Body of pancreas (tissue), 4 donors: ENCODE data around the gene RAB13. TPM values are rescaled to one million over a fixed set of nuclear protein-coding genes. Genes with fewer than 3 reads are reported as not detected.
A peak's percentile ranks its signal among the peaks of the same experiment; 100 is the strongest.

ENCODE experiments used
- ATAC-seq: fragments of 150-250 bp; one replicate; pipeline ENCODE4 v1.9.1; 2016
- DNase-seq, 4 donors: peaks; one replicate each; pipeline ENCODE4 v3.0.0-alpha.2; 2019
- H3K27ac ChIP-seq, 4 donors: fragments of 200-600 bp; sonication (generic); 1 replicate in 3 of 4; 2 replicates in 1 of 4; pipeline versions ENCODE4 v1.5.1 to v1.6.1; 2016 to 2019; ENCODE audit warnings: mild to moderate bottlenecking in 1 of 4, mixed read lengths in 1 of 4, moderate library complexity in 1 of 4
- H3K27me3 ChIP-seq, 2 donors: fragments of 200-600 bp; sonication (generic); one replicate each; pipeline ENCODE4 v1.6.0; 2016; ENCODE audit warnings: mild to moderate bottlenecking in 1 of 2
- H3K36me3 ChIP-seq, 2 donors: fragments of 200-600 bp; sonication (generic); replicated peaks in 1 of 2; 2 replicates each; pipeline ENCODE4 v1.5.1; 2016; ENCODE audit warnings: low read depth in 2 of 2; ENCODE audit not compliant: insufficient read depth in 1 of 2
- H3K4me1 ChIP-seq: fragments of 200-600 bp; sonication (generic); one replicate; pipeline ENCODE4 v1.6.0; 2016
- H3K4me3 ChIP-seq, 2 donors: fragments of 200-600 bp; sonication (generic); 1 replicate in 1 of 2; 2 replicates in 1 of 2; pipeline ENCODE4 v1.5.1; 2016 to 2019
- H3K9me3 ChIP-seq, 3 donors: fragments of 200-600 bp; sonication (generic); 1 replicate in 2 of 3; 2 replicates in 1 of 3; pipeline ENCODE4 v1.5.1; 2016
- CTCF ChIP-seq, 7 experiments: fragments of 450-650 bp in 4 of 7; fragments of 200-600 bp in 3 of 7; sonication (generic) in 3 of 7; IDR thresholded peaks; one replicate each; pipeline ENCODE4 v1.5.1; 2016 to 2019; ENCODE audit warnings: antibody characterized with exemption in 7 of 7
- POLR2A ChIP-seq, 3 donors: fragments of 450-650 bp; IDR thresholded peaks; one replicate each; pipeline ENCODE4 v1.6.1; 2016; ENCODE audit warnings: antibody characterized with exemption in 3 of 3, mild to moderate bottlenecking in 2 of 3
- WGBS, 2 donors: methylation state at CpG; one replicate each; pipeline ENCODE4 v1.1.5; 2017; 5-methylcytosine and 5-hydroxymethylcytosine counted together
- intact Hi-C: fragments of 100-400 bp; cut with DNase I; formaldehyde crosslinking; loops from one replicate; pipeline ENCODE4 v1.15.1; 2023
- total RNA-seq, 2 donors: library from RNA; depleted of rRNA; stranded (reverse); fragments of >200 nt; gene quantifications; one replicate each; pipeline ENCODE4 v1.1.0, GENCODE V29; 2016

Gene RAB13
- total RNA-seq, 2 donors from 2014 or later = 16.2 to 29.6 TPM

GRCh38 chr1:153961421-153961820, 24.7 kb downstream of the RAB13 start:
- H3K9me3 ChIP-seq = no peaks in the 10 kb centered on the region
- H3K36me3 ChIP-seq = peaks cover 0 to 4% of the 10 kb centered on the region in 2 donors
- no peaks in the 10 kb centered on the region for H3K27me3 ChIP-seq
- DNase-seq (no peak), ATAC-seq (no peak)
- TF ChIP-seq POLR2A (IDR thresholded peaks at IDR 0.05) = no peak
- TF ChIP-seq CTCF (IDR thresholded peaks at IDR 0.05) = no peak
- H3K4me1 ChIP-seq = peaks cover 63% of the 10 kb centered on the region
- 77 to 86% methylated on average over 4 of the region's 4 CpGs for WGBS, 2 donors
- intact Hi-C loops = no loop called here
- no peak overlapping the region for H3K4me3 ChIP-seq
- H3K27ac ChIP-seq = peak overlapping the region in 3 of 4 donors; percentile 88 to 95 (median 90)

- Histone ChIP-seq H3K4me3 (no peak overlapping the region), H3K4me1 (peaks cover 66% of the 10 kb centered on the region), H3K27me3 (no peaks in the 10 kb centered on the region), H3K36me3 (peaks cover 0 to 4% of the 10 kb centered on the region in 2 donors), H3K27ac (peak overlapping the region in 1 of 4 donors; percentile 22), H3K9me3 (no peaks in the 10 kb centered on the region)
- TF ChIP-seq POLR2A (IDR thresholded peaks at IDR 0.05) = no peak
- TF ChIP-seq CTCF (IDR thresholded peaks at IDR 0.05) = no peak
- intact Hi-C loops = no loop called here
- no peak for DNase-seq
- 77 to 81% methylated on average over 5 to 11 of the region's 11 CpGs for WGBS, 2 donors
- ATAC-seq = no peak
Measured at GRCh38 chr1:153960206-153960605, 25.9 kb downstream of the RAB13 start.

GRCh38 chr1:153959454-153959853, 26.7 kb downstream of the RAB13 start:
- 69 to 75% methylated on average over 3 of the region's 3 CpGs for WGBS, 2 donors

GRCh38 chr1:153958961-153959260, 27.2 kb downstream of the RAB13 start:
- WGBS, 2 donors = 15 to 17% methylated on average over 4 of the region's 4 CpGs
- peaks cover 57% of the 10 kb centered on the region for H3K4me1 ChIP-seq
- no peaks in the 10 kb centered on the region for H3K9me3 ChIP-seq
- peak in 1 of 4 donors; percentile 26 for DNase-seq
- H3K4me3 ChIP-seq = no peak overlapping the region
- intact Hi-C loops = no loop called here
- no peak for TF ChIP-seq CTCF (IDR thresholded peaks at IDR 0.05)
- no peak for TF ChIP-seq POLR2A (IDR thresholded peaks at IDR 0.05)
- no peaks in the 10 kb centered on the region for H3K27me3 ChIP-seq
- H3K27ac ChIP-seq = peak overlapping the region in 2 of 4 donors; percentile 34 to 86
- no peak for ATAC-seq
- H3K36me3 ChIP-seq = peaks cover 0 to 4% of the 10 kb centered on the region in 2 donors

More at GRCh38 chr1:153959454-153959853, 26.7 kb downstream of the RAB13 start:
- intact Hi-C loops = no loop called here
- no peak overlapping the region for H3K4me3 ChIP-seq
- no peaks in the 10 kb centered on the region for H3K9me3 ChIP-seq
- ATAC-seq (no peak), DNase-seq (no peak)
- H3K27ac ChIP-seq = peak overlapping the region in 1 of 4 donors; percentile 86
- H3K36me3 ChIP-seq = peaks cover 0 to 4% of the 10 kb centered on the region in 2 donors
- peaks cover 62% of the 10 kb centered on the region for H3K4me1 ChIP-seq
- no peaks in the 10 kb centered on the region for H3K27me3 ChIP-seq
- TF ChIP-seq POLR2A (IDR thresholded peaks at IDR 0.05) (no peak), CTCF (IDR thresholded peaks at IDR 0.05) (no peak)
